CD4-positive, CD25-positive, alpha-beta regulatory T cell (primary cell): ENCODE data around the gene CCDC106. TPM values are rescaled to one million over a fixed set of nuclear protein-coding genes. Genes with fewer than 3 reads are reported as not detected.

ENCODE experiments used
- polyA plus RNA-seq, 4 donors: library from polyadenylated mRNA; unstranded; fragments of 300-500 nt; fragmentation: Illumina TruSeq; gene quantifications; one replicate each; pipeline ENCODE4 v1.2.3, GENCODE V29; 2021
- total RNA-seq: library from RNA; stranded (reverse); gene quantifications from one replicate; pipeline ENCODE4 v1.2.3, GENCODE V29; 2022

The CCDC106 gene
- total and polyA plus RNA-seq, 5 donors from 2014 or later = 0.22 to 1.0 (median 0.56) TPM

Other genes with a start within 250 kb of the CCDC106 start
- 92.9 TPM for gene UBE2S, start 240.4 kb upstream of the CCDC106 start, total RNA-seq
- gene UBE2S, start 240.4 kb upstream of the CCDC106 start, polyA plus RNA-seq = 10 to 100 TPM; 24.9 to 38.8 (median 33.2) TPM
- not detected for gene SHISA7, start 204.9 kb upstream of the CCDC106 start, total RNA-seq
- not detected for gene SHISA7, start 204.9 kb upstream of the CCDC106 start, polyA plus RNA-seq
- gene ISOC2, start 186.6 kb upstream of the CCDC106 start, total RNA-seq = 6.3 TPM
- 10 to 100 TPM; 24.7 to 34.1 (median 28.1) TPM for gene ISOC2, start 186.6 kb upstream of the CCDC106 start, polyA plus RNA-seq
- not detected for gene C19orf85, start 183.5 kb upstream of the CCDC106 start, total RNA-seq
- not detected for gene C19orf85, start 183.5 kb upstream of the CCDC106 start, polyA plus RNA-seq
- 23.9 TPM for gene ZNF628, start 171.6 kb upstream of the CCDC106 start, total RNA-seq
- under 1 TPM; 0.05 to 0.22 (median 0.09) TPM for gene ZNF628, start 171.6 kb upstream of the CCDC106 start, polyA plus RNA-seq
- 9.2 TPM for gene NAT14, start 163.0 kb upstream of the CCDC106 start, total RNA-seq
- gene NAT14, start 163.0 kb upstream of the CCDC106 start, polyA plus RNA-seq = 1 to 10 TPM; 3.3 to 5.1 (median 4.1) TPM
- gene SSC5D, start 159.8 kb upstream of the CCDC106 start, total RNA-seq = 0.27 TPM
- gene SSC5D, start 159.8 kb upstream of the CCDC106 start, polyA plus RNA-seq = not detected
- not detected for gene SBK2, start 111.1 kb upstream of the CCDC106 start, total RNA-seq
- gene SBK2, start 111.1 kb upstream of the CCDC106 start, polyA plus RNA-seq = not detected
- not detected for gene SBK3, start 102.7 kb upstream of the CCDC106 start, total RNA-seq
- gene SBK3, start 102.7 kb upstream of the CCDC106 start, polyA plus RNA-seq = not detected
- 4.2 TPM for gene ZNF579, start 67.4 kb upstream of the CCDC106 start, total RNA-seq
- gene ZNF579, start 67.4 kb upstream of the CCDC106 start, polyA plus RNA-seq = under 1 TPM in 3 of 4 donors, not detected in 1; 0.13 to 0.24 (median 0.14) TPM
- gene FIZ1, start 48.7 kb upstream of the CCDC106 start, total RNA-seq = 13.0 TPM
- gene FIZ1, start 48.7 kb upstream of the CCDC106 start, polyA plus RNA-seq = 1 to 10 TPM; 1.3 to 3.5 (median 1.5) TPM
- gene ZNF524, start 47.9 kb upstream of the CCDC106 start, total RNA-seq = 13.7 TPM
- 10 to 100 TPM; 38.5 to 53.7 (median 44.5) TPM for gene ZNF524, start 47.9 kb upstream of the CCDC106 start, polyA plus RNA-seq
- 12.8 TPM for gene ZNF865, start 42.6 kb upstream of the CCDC106 start, total RNA-seq
- gene ZNF865, start 42.6 kb upstream of the CCDC106 start, polyA plus RNA-seq = under 1 TPM; 0.05 to 0.13 (median 0.10) TPM
- 11.1 TPM for gene ZNF784, start 23.6 kb upstream of the CCDC106 start, total RNA-seq
- gene ZNF784, start 23.6 kb upstream of the CCDC106 start, polyA plus RNA-seq = 1 to 10 TPM; 1.0 to 2.4 (median 1.6) TPM
- gene ZNF580, start 7.2 kb upstream of the CCDC106 start, total RNA-seq = 30.8 TPM
- 10 to 100 TPM; 14.3 to 18.9 (median 16.0) TPM for gene ZNF580, start 7.2 kb upstream of the CCDC106 start, polyA plus RNA-seq
- 23.7 TPM for gene ZNF581, start 4.6 kb upstream of the CCDC106 start, total RNA-seq
- gene ZNF581, start 4.6 kb upstream of the CCDC106 start, polyA plus RNA-seq = 10 to 100 TPM; 26.5 to 36.6 (median 35.1) TPM
- 283 TPM for gene U2AF2, start 6.8 kb downstream of the CCDC106 start, total RNA-seq
- 1 to 10 TPM; 7.2 to 9.3 (median 8.2) TPM for gene U2AF2, start 6.8 kb downstream of the CCDC106 start, polyA plus RNA-seq
- gene EPN1, start 27.0 kb downstream of the CCDC106 start, total RNA-seq = 46.1 TPM
- 1 to 10 TPM; 6.3 to 8.3 (median 7.6) TPM for gene EPN1, start 27.0 kb downstream of the CCDC106 start, polyA plus RNA-seq
- not detected for gene NLRP9, start 90.2 kb downstream of the CCDC106 start, total RNA-seq
- not detected for gene NLRP9, start 90.2 kb downstream of the CCDC106 start, polyA plus RNA-seq
- gene RFPL4A, start 110.9 kb downstream of the CCDC106 start, total RNA-seq = not detected
- not detected for gene RFPL4A, start 110.9 kb downstream of the CCDC106 start, polyA plus RNA-seq
- not detected for gene RFPL4AL1, start 120.9 kb downstream of the CCDC106 start, total RNA-seq
- gene RFPL4AL1, start 120.9 kb downstream of the CCDC106 start, polyA plus RNA-seq = not detected
- gene NLRP11, start 183.8 kb downstream of the CCDC106 start, total RNA-seq = not detected
- not detected for gene NLRP11, start 183.8 kb downstream of the CCDC106 start, polyA plus RNA-seq
- gene NLRP4, start 188.3 kb downstream of the CCDC106 start, total RNA-seq = not detected
- not detected for gene NLRP4, start 188.3 kb downstream of the CCDC106 start, polyA plus RNA-seq